Measurements from ENCODE around the gene CATSPERE.

DNA sequence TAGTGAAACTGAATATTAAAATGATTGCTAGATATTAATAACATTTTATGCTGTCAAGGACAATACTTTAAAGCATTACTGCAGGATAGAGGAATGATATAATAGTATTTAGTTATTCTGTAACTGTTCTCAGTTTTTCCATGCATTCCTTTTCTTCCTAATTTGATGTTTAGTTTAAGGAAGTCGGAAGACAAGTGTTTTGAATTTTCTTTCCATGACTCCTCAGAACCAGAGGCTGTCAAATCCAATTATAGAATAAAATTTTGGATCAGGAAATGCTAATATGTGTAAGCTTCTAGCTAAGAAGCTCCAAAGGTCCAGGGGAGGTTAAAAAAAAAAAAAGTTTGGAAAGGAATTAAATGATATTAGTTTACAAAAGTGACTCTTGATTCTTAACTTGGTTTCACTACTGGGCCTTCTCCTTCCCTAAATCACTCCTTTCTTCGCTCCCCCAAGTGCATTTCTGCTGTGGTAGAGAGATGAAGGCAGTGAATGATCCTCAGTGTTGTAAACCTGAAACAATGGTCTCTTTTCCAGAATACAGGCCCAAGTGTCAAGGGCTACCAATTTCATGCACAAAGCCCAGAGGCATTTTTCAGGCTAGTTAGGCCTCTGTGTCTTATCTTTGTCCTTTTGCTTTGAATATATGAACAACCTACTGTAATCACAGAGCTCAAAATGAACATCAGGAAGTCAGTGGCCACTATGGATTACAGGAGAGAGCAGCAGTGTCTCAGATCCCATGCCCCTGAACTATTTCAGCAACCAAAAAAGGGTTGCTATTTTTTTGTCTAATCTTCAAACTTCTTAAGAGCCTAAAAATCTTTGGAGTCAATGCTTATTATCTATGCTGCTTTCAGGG is 15.5 kb upstream of the CATSPERE start:
- TF ChIP-seq, protein P1, sequence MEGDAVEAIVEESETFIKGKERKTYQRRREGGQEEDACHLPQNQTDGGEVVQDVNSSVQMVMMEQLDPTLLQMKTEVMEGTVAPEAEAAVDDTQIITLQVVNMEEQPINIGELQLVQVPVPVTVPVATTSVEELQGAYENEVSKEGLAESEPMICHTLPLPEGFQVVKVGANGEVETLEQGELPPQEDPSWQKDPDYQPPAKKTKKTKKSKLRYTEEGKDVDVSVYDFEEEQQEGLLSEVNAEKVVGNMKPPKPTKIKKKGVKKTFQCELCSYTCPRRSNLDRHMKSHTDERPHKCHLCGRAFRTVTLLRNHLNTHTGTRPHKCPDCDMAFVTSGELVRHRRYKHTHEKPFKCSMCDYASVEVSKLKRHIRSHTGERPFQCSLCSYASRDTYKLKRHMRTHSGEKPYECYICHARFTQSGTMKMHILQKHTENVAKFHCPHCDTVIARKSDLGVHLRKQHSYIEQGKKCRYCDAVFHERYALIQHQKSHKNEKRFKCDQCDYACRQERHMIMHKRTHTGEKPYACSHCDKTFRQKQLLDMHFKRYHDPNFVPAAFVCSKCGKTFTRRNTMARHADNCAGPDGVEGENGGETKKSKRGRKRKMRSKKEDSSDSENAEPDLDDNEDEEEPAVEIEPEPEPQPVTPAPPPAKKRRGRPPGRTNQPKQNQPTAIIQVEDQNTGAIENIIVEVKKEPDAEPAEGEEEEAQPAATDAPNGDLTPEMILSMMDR (IDR thresholded peaks at IDR 0.05), result no peak
- no peak for TF ChIP-seq ZFX (IDR thresholded peaks at IDR 0.05; ENCODE audit: borderline replicate concordance)

Data from 22Rv1 (cell line).